Panc1 (cell line): ENCODE measurements around the gene PTDSS2. TPM values are rescaled to one million over a fixed set of nuclear protein-coding genes. Genes with fewer than 3 reads are reported as not detected.

Experiments used
- ATAC-seq: fragments of 200-7000 bp; cut with Tn5 transposase; 2 replicates; pipeline ENCODE4 v1.9.1; 2020; ENCODE audit warnings: mild to moderate bottlenecking, moderate library complexity
- BruUV-seq: library from RNA; stranded (reverse); fragments of 400-500 nt; replicated peaks from 2 replicates; lab custom pipeline; 2021; lab: Mats Ljungman, UMichigan
- CTCF ChIA-PET: fragments of 300-600 bp; sonication (Branson Sonifier 250); formaldehyde crosslinking; loops from one replicate; lab custom pipeline; 2022; ENCODE audit warnings: antibody characterized with exemption; lab: Charles Lee
- POLR2A ChIA-PET: fragments of 300-600 bp; sonication (Branson Sonifier 250); formaldehyde crosslinking; loops from one replicate; lab custom pipeline; 2022; ENCODE audit warnings: antibody characterized with exemption; lab: Charles Lee
- DNase-seq: peaks from one replicate; pipeline ENCODE4 v3.0.0-alpha.2; 2010; ENCODE audit warnings: low read depth, low spot score
- H3K27ac ChIP-seq: 2 replicates; pipeline ENCODE4 v1.5.1; 2011; ENCODE audit warnings: mild to moderate bottlenecking, low read length, inconsistent platforms
- H3K27me3 ChIP-seq: fragments of 200-500 bp; sonication (Bioruptor generic); 2 replicates; pipeline ENCODE4 v1.6.0; 2014; ENCODE audit warnings: low read length, inconsistent platforms; ENCODE audit not compliant: control insufficient read depth, insufficient read depth
- H3K36me3 ChIP-seq: fragments of 200-500 bp; sonication (Bioruptor generic); 2 replicates; pipeline ENCODE4 v1.5.1; 2014; ENCODE audit warnings: inconsistent platforms, mild to moderate bottlenecking, low read length, moderate library complexity; ENCODE audit not compliant: control insufficient read depth, insufficient read depth
- H3K4me1 ChIP-seq: 2 replicates; pipeline ENCODE4 v1.5.1; 2011; ENCODE audit warnings: inconsistent platforms, mild to moderate bottlenecking, low read length, moderate library complexity; ENCODE audit not compliant: control insufficient read depth, insufficient read depth
- H3K4me3 ChIP-seq, 2 experiments: 2 replicates each; pipeline ENCODE4 v1.5.1; 2011 to 2012; ENCODE audit warnings: low read depth in 2 of 2, low read length in 2 of 2, mild to moderate bottlenecking in 2 of 2, inconsistent platforms in 1 of 2, moderate library complexity in 1 of 2
- H3K9me3 ChIP-seq: fragments of 200-500 bp; sonication (Bioruptor generic); 2 replicates; pipeline ENCODE4 v1.5.1; 2014; ENCODE audit warnings: low read depth, mild to moderate bottlenecking, inconsistent platforms, low read length, moderate library complexity; ENCODE audit not compliant: control insufficient read depth, insufficient read depth
- POLR2AphosphoS5 ChIP-seq: IDR thresholded peaks from 2 replicates; pipeline ENCODE4 v1.6.1; 2012; ENCODE audit warnings: mild to moderate bottlenecking, low read depth, low read length, moderate library complexity
- SIN3A ChIP-seq: IDR thresholded peaks from 2 replicates; pipeline ENCODE4 v1.6.1; 2012; ENCODE audit warnings: low read depth, mild to moderate bottlenecking, low read length, moderate library complexity, borderline replicate concordance; ENCODE audit not compliant: insufficient read depth
- TCF7L2 ChIP-seq: IDR thresholded peaks from 2 replicates; pipeline ENCODE4 v1.6.1; 2011; ENCODE audit warnings: mild to moderate bottlenecking, low read depth, low read length, inconsistent platforms
- in situ Hi-C: cut with HindIII; loops from 2 replicates; pipeline ENCODE4 v1.10.0; 2016; ENCODE audit warnings: low sequenced_read_pairs, low pct_unique_long_range_greater_than_20kb
- intact Hi-C: fragments of 100-400 bp; cut with micrococcal nuclease; formaldehyde crosslinking; loops from one replicate; pipeline ENCODE4 v1.10.0; 2022; ENCODE audit not compliant: unreplicated experiment
- total RNA-seq: library from RNA; stranded (reverse); gene quantifications from one replicate; pipeline ENCODE4 v1.2.1, GENCODE V29; 2021; ENCODE audit not compliant: unreplicated experiment
- TF ChIP-seq, protein P1 (sequence below), 2 experiments: IDR thresholded peaks; 2 replicates each; pipeline ENCODE4 v1.6.1; 2011 to 2012; ENCODE audit warnings: low read depth in 2 of 2, control low read depth in 1 of 2, low read length in 1 of 2, mild to moderate bottlenecking in 1 of 2, moderate library complexity in 1 of 2; ENCODE audit not compliant: insufficient read depth in 1 of 2
- TF ChIP-seq, protein P2 (sequence below): fragments of 450-650 bp; IDR thresholded peaks from 2 replicates; pipeline ENCODE4 v1.5.1; 2017; ENCODE audit warnings: mild to moderate bottlenecking

PTDSS2 gene
- total RNA-seq, 1 experiment from 2014 or later, result 103 TPM

DNA sequence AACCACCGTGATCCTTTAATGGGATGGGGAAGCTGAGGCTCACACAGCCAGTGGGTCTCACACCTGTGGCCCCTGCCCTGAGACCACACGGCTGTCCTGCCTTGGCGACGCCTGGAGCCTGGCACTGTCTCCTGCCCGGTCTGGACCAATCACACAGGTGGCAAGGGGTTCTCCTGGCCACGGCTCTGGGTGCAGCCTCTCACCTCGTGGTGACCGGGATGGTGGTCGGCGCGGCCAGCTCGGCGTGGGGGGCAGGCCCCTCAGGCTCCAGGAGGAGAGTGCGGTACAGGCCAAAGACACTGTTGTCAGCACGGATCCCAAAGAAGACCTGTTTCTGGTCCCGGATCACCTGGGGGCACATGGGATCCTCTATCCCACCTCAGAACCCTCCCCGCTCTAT is 17.0 kb upstream of the PTDSS2 start:
- ATAC-seq, result no peak
- Histone ChIP-seq H3K4me3 (no peak overlapping the region), H3K27me3 (no peaks in the 10 kb centered on the region), H3K9me3 (no peaks in the 10 kb centered on the region), H3K36me3 (no peaks in the 10 kb centered on the region), H3K27ac (no peak overlapping the region), H3K4me1 (peaks cover 11% of the 10 kb centered on the region)
- POLR2A ChIA-PET, result no interaction called here
- intact Hi-C loops (no loop called here), in situ Hi-C loops (no loop called here)
- CTCF ChIA-PET, result no interaction called here
- no peak for DNase-seq
- TF ChIP-seq, protein P1, sequence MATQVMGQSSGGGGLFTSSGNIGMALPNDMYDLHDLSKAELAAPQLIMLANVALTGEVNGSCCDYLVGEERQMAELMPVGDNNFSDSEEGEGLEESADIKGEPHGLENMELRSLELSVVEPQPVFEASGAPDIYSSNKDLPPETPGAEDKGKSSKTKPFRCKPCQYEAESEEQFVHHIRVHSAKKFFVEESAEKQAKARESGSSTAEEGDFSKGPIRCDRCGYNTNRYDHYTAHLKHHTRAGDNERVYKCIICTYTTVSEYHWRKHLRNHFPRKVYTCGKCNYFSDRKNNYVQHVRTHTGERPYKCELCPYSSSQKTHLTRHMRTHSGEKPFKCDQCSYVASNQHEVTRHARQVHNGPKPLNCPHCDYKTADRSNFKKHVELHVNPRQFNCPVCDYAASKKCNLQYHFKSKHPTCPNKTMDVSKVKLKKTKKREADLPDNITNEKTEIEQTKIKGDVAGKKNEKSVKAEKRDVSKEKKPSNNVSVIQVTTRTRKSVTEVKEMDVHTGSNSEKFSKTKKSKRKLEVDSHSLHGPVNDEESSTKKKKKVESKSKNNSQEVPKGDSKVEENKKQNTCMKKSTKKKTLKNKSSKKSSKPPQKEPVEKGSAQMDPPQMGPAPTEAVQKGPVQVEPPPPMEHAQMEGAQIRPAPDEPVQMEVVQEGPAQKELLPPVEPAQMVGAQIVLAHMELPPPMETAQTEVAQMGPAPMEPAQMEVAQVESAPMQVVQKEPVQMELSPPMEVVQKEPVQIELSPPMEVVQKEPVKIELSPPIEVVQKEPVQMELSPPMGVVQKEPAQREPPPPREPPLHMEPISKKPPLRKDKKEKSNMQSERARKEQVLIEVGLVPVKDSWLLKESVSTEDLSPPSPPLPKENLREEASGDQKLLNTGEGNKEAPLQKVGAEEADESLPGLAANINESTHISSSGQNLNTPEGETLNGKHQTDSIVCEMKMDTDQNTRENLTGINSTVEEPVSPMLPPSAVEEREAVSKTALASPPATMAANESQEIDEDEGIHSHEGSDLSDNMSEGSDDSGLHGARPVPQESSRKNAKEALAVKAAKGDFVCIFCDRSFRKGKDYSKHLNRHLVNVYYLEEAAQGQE (IDR thresholded peaks at IDR 0.05; ENCODE audit: insufficient read depth in 1 of 2, low read depth in 2 of 2, low read length in 1 of 2), result no peak
- no TSS peak for BruUV-seq

DNA sequence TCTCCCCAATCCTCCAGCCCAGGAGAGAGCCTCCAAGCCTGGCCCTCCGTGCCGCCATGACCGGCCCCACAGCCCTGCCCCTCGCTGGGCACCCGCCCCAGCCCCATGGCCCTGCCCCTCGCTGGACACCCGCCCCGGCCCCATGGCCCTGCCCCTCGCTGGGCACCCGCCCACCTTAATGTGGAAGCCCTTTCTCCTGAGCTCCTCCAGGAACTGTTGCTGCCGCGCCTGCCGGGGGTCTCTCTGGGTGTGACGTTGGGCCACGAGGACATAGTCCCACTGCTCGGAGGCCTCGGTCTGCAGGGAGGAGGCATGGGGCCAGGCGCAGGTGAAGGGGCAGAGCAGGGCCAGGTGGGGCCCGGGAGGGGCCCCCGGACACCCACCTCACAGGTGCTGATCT is 16.4 kb upstream of the PTDSS2 start:
- BruUV-seq, result no TSS peak
- DNase-seq (no peak), ATAC-seq (no peak)
- intact Hi-C loops, result no loop called here
- Histone ChIP-seq H3K9me3 (no peaks in the 10 kb centered on the region), H3K27me3 (no peaks in the 10 kb centered on the region), H3K4me1 (peaks cover 11% of the 10 kb centered on the region), H3K36me3 (no peaks in the 10 kb centered on the region), H3K4me3 (no peak overlapping the region), H3K27ac (no peak overlapping the region)
- POLR2A ChIA-PET, result no interaction called here
- in situ Hi-C loops, result no loop called here
- no peak for TF ChIP-seq POLR2AphosphoS5
- TF ChIP-seq TCF7L2, result no peak
- TF ChIP-seq, protein P1 (IDR thresholded peaks at IDR 0.05; ENCODE audit: insufficient read depth in 1 of 2, low read depth in 2 of 2, low read length in 1 of 2), result no peak
- TF ChIP-seq, protein P2, sequence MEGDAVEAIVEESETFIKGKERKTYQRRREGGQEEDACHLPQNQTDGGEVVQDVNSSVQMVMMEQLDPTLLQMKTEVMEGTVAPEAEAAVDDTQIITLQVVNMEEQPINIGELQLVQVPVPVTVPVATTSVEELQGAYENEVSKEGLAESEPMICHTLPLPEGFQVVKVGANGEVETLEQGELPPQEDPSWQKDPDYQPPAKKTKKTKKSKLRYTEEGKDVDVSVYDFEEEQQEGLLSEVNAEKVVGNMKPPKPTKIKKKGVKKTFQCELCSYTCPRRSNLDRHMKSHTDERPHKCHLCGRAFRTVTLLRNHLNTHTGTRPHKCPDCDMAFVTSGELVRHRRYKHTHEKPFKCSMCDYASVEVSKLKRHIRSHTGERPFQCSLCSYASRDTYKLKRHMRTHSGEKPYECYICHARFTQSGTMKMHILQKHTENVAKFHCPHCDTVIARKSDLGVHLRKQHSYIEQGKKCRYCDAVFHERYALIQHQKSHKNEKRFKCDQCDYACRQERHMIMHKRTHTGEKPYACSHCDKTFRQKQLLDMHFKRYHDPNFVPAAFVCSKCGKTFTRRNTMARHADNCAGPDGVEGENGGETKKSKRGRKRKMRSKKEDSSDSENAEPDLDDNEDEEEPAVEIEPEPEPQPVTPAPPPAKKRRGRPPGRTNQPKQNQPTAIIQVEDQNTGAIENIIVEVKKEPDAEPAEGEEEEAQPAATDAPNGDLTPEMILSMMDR, result no peak
- TF ChIP-seq SIN3A, result no peak
- CTCF ChIA-PET, result no interaction called here
